DOHH2 (cell line): ENCODE measurements around the gene SV2A.

Experiments used
- H3F3A ChIP-seq: fragments of 200-600 bp; sonication (generic), shearing (Covaris generic); 2 replicates; pipeline ENCODE4 v1.6.0; 2016; ENCODE audit warnings: antibody characterized with exemption, mild to moderate bottlenecking; ENCODE audit not compliant: control insufficient read depth, insufficient read depth
- H3K27ac ChIP-seq: fragments of 200-600 bp; sonication (generic); 2 replicates; pipeline ENCODE4 v1.5.1; 2014; ENCODE audit warnings: low read depth, mild to moderate bottlenecking, low read length, moderate library complexity
- H3K27me3 ChIP-seq: fragments of 200-600 bp; sonication (generic); 2 replicates; pipeline ENCODE4 v1.6.1; 2014; ENCODE audit warnings: mild to moderate bottlenecking, low read length, mixed read lengths; ENCODE audit not compliant: control insufficient read depth
- H3K36me3 ChIP-seq: fragments of 200-600 bp; sonication (generic); 2 replicates; pipeline ENCODE4 v1.6.1; 2014; ENCODE audit warnings: mild to moderate bottlenecking, low read length, moderate library complexity, mixed read lengths; ENCODE audit not compliant: control insufficient read depth
- H3K4me1 ChIP-seq: fragments of 200-600 bp; sonication (generic); 2 replicates; pipeline ENCODE4 v1.6.1; 2014; ENCODE audit warnings: mild to moderate bottlenecking, low read length, mixed read lengths; ENCODE audit not compliant: control insufficient read depth
- H3K4me2 ChIP-seq: fragments of 200-600 bp; sonication (generic); 2 replicates; pipeline ENCODE4 v1.6.0; 2014; ENCODE audit warnings: mild to moderate bottlenecking, low read length, moderate library complexity
- H3K4me3 ChIP-seq: fragments of 200-600 bp; sonication (generic); 2 replicates; pipeline ENCODE4 v1.5.1; 2014; ENCODE audit warnings: mild to moderate bottlenecking, low read length, mixed read lengths
- H3K79me2 ChIP-seq: fragments of 200-600 bp; sonication (generic); 2 replicates; pipeline ENCODE4 v1.6.1; 2014; ENCODE audit warnings: mild to moderate bottlenecking, low read length, mixed read lengths; ENCODE audit not compliant: control insufficient read depth
- H3K9me2 ChIP-seq: fragments of 200-600 bp; sonication (generic); replicated peaks from 2 replicates; pipeline ENCODE4 v1.6.1; 2014; ENCODE audit warnings: mild to moderate bottlenecking, low read length, mixed read lengths; ENCODE audit not compliant: control insufficient read depth
- H3K9me3 ChIP-seq: fragments of 200-600 bp; sonication (generic); 2 replicates; pipeline ENCODE4 v1.6.1; 2014; ENCODE audit warnings: antibody characterized with exemption, low read length, mixed read lengths; ENCODE audit not compliant: control insufficient read depth, insufficient read depth
- H4K20me1 ChIP-seq: fragments of 200-600 bp; sonication (generic); 2 replicates; pipeline ENCODE4 v1.6.0; 2014; ENCODE audit warnings: low read depth, mild to moderate bottlenecking, antibody characterized with exemption, low read length, moderate library complexity; ENCODE audit not compliant: control insufficient read depth, insufficient read depth
- CTCF ChIP-seq: fragments of 200-600 bp; sonication (generic); IDR thresholded peaks from one replicate; pipeline ENCODE4 v1.5.1; 2014; ENCODE audit warnings: antibody characterized with exemption, mild to moderate bottlenecking, low read depth, low read length; ENCODE audit not compliant: poor library complexity, severe bottlenecking
- EZH2phosphoT487 ChIP-seq: fragments of 200-600 bp; sonication (generic); IDR thresholded peaks from 2 replicates; pipeline ENCODE4 v1.6.1; 2017; ENCODE audit warnings: borderline replicate concordance, mild to moderate bottlenecking, antibody characterized with exemption, low read length, moderate library complexity, mixed read lengths

SV2A gene

GRCh38 chr1:149914545-149914944 is 3.1 kb downstream of the SV2A start:
- Histone ChIP-seq H3K27ac (no peak overlapping the region), H3K9me3 (no peaks in the 10 kb centered on the region), H3K27me3 (peaks cover 28% of the 10 kb centered on the region), H3K4me1 (peaks cover 21% of the 10 kb centered on the region), H3K4me2 (no peak overlapping the region), H4K20me1 (no peaks in the 10 kb centered on the region), H3K9me2 (no peaks in the 10 kb centered on the region), H3K79me2 (no peaks in the 10 kb centered on the region), H3F3A (no peaks in the 10 kb centered on the region), H3K36me3 (no peaks in the 10 kb centered on the region), H3K4me3 (no peak overlapping the region)
- TF ChIP-seq CTCF (no peak), EZH2phosphoT487 (no peak)

- Histone ChIP-seq H3K9me2 (no peaks in the 10 kb centered on the region), H4K20me1 (no peaks in the 10 kb centered on the region), H3K27ac (no peak overlapping the region), H3K4me1 (no peaks in the 10 kb centered on the region), H3K79me2 (no peaks in the 10 kb centered on the region), H3K36me3 (no peaks in the 10 kb centered on the region), H3K4me2 (no peak overlapping the region), H3K9me3 (no peaks in the 10 kb centered on the region), H3K4me3 (no peak overlapping the region), H3K27me3 (peaks cover 6% of the 10 kb centered on the region), H3F3A (no peaks in the 10 kb centered on the region)
- TF ChIP-seq CTCF = no peak
- no peak for TF ChIP-seq EZH2phosphoT487
These were observed 11.0 kb downstream of the SV2A start for GRCh38 chr1:149906570-149907075.

GRCh38 chr1:149903836-149904491 is 13.7 kb downstream of the SV2A start:
- H3K9me2 ChIP-seq = no peaks in the 10 kb centered on the region
- no peak overlapping the region for H3K4me3 ChIP-seq
- H3K4me2 ChIP-seq = no peak overlapping the region
- TF ChIP-seq EZH2phosphoT487 (no peak), CTCF (no peak)
- no peaks in the 10 kb centered on the region; the same call in 1 of the 2 replicates for H3K79me2 ChIP-seq
- H3K36me3 ChIP-seq = no peaks in the 10 kb centered on the region
- peaks cover 4% of the 10 kb centered on the region; the same call in 1 of the 2 replicates for H3F3A ChIP-seq
- no peaks in the 10 kb centered on the region for H3K9me3 ChIP-seq
- peaks cover 12% of the 10 kb centered on the region for H3K4me1 ChIP-seq
- H3K27me3 ChIP-seq = peaks cover 2% of the 10 kb centered on the region; the same call in 1 of the 2 replicates
- no peak overlapping the region for H3K27ac ChIP-seq
- no peaks in the 10 kb centered on the region for H4K20me1 ChIP-seq
